ENCODE data around the gene GFPT2. TPM values are rescaled to one million over a fixed set of nuclear protein-coding genes. Genes with fewer than 3 reads are reported as not detected.

The GFPT2 gene
- total and polyA plus RNA-seq, 2 of the 8 experiments (the other 6 are each of a cell fraction or from before 2014, with no cell fraction given) = 83.7 to 143 TPM

DNA sequence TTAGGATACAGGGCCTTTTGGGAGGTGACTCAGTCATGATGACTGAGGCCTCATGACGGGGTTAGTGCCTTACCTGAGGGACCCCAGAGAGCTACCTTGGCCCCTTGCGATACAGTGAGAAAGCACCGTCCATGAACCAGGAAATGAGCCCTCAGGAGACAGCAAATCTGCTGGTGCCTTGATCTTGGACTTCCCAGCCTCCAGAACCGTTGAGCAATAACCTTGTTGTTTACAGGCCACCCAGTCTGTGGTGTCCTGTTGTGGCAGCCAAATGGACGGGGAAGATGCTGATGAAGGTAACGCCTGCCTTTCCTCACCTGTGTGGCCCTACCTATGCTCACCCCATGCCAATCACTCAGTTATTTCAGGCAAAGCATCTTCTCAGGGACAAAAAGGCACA, 5.6 kb upstream of the GFPT2 start (continued):
- no peak for TF ChIP-seq E2F6 (IDR thresholded peaks at IDR 0.05)
- TF ChIP-seq EZH2 (IDR thresholded peaks at IDR 0.05; ENCODE audit: low read depth, low read length, severe bottlenecking) = no peak
- TF ChIP-seq, protein P1, sequence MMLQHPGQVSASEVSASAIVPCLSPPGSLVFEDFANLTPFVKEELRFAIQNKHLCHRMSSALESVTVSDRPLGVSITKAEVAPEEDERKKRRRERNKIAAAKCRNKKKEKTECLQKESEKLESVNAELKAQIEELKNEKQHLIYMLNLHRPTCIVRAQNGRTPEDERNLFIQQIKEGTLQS (IDR thresholded peaks at IDR 0.05; ENCODE audit: insufficient read depth, low read depth, low read length) = no peak

All from H1 (cell line).